Islet precursor cell (in vitro differentiated cells): ENCODE measurements around the gene PRSS38.

ENCODE experiments used
- DNase-seq: peaks from one replicate; pipeline ENCODE4 v3.0.0-alpha.2; 2018

The PRSS38 gene

DNA sequence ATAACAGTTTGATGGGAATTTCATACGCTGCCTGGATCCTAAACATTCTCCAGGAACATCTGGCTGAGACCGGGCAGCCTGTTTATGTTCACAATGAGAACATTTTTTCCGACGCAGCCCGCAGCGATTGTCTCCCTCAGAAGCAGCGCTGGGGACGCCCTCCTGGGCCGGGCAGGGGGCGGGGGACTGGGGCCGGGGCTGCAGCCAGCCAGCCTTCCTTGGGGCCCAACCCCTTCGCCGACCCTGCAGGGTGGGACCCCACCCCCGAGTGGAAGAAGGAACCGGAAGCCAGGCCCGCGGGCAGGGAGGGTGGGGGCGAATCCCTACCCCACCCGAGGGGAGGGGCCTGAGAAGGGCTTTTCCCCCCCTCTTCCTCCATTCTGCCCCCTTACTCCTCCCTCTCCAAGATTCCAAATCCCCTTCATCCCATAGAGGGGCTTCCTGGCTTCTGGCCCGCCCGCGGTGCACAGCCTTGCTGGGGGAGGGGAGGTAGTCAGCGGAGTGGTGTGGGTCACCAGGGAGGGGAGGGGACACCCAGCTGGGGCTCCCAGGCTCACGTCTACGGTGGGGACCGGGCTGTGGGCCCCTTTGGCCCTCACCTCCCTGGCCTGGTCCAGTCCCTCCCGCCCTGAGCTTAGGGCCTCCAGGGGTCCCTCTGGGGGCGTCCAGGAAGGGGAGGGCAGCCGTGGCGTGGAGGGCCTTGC, 71.7 kb downstream of the PRSS38 start:
- DNase-seq = peak; percentile 87

GRCh38 chr1:227887697-227888403, 72.4 kb downstream of the PRSS38 start:
- DNase-seq = peak; percentile 61

GRCh38 chr1:227888404-227889046, 73.0 kb downstream of the PRSS38 start:
- no peak for DNase-seq

GRCh38 chr1:227889047-227889862, 73.8 kb downstream of the PRSS38 start:
- peak; percentile 56 for DNase-seq

- peak; percentile 48 for DNase-seq
Observed at GRCh38 chr1:227889863-227890405, 74.5 kb downstream of the PRSS38 start.

GRCh38 chr1:227890451-227891222, 75.2 kb downstream of the PRSS38 start:
- DNase-seq = peak; percentile 52

DNA sequence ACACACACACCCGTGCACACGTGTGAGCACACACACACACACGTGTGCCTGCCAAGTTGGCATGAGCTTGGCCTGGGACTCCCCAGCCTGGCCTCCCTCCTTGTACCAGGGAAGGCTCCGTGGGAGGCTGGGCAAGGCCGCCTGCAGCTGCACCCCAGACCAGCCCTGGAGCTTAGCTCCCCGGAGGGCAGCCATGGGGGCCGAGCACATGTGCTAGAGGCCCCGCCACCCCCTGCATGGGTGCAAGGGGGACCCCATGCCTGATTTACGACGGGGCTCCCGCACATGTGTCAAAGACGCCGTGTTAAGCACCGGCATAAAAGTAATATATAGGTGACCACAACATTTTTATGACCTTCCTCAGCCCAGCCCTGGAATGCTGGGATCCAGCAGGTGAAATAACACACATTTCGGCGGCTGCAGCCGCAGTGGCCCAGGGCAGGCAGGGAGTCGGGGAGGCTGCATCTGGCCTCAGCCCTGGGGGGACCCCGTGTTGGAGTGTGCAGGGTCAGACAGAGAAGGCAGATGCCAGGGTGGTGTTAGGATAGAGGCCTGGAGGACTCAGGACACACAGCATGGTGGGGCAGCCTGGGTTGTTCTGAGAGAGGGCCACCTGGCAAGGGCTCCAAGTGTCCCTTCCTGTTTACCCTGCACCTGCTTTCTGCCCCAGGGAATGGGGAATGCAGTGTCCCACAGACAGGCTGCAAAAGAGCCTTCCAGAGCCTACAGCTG, 75.9 kb downstream of the PRSS38 start:
- DNase-seq = peak; percentile 63

DNA sequence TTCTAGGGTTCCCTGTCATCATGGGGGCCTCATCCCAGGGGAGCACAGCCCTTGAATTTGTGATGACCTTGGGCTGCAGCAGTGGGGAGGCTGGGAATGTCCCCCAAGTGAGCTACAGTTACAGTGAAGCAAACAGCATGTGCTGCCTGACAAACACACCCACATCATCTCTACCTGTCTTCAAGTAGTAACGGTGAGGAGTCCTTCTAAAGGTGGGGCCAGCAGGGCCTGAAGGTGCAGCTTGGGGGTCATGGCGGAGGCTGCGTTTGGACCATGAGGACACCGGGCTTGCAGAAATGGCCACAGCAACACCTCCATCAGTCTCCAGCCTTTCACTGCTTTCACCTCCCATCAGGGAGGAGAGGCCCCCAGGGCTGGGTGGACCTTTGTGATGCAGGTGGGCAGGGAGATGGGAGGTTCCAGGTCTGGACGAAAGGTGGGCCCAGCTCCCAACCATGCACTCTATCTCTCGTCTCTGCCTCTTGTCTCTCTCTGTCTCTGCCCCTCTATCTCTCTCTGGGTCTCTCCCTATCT, 76.5 kb downstream of the PRSS38 start:
- peak; percentile 53 for DNase-seq

GRCh38 chr1:227892489-227893299, 77.2 kb downstream of the PRSS38 start:
- peak; percentile 82 for DNase-seq

- peak; percentile 55 for DNase-seq
Observed at GRCh38 chr1:227893300-227893948, 77.9 kb downstream of the PRSS38 start.

GRCh38 chr1:227893949-227894721, 78.7 kb downstream of the PRSS38 start:
- DNase-seq = peak; percentile 73

- DNase-seq = peak; percentile 62
Observed at GRCh38 chr1:227894831-227895451, 79.5 kb downstream of the PRSS38 start.
